ENCODE results near the gene NDUFAB1. TPM values are rescaled to one million over a fixed set of nuclear protein-coding genes. Genes with fewer than 3 reads are reported as not detected.
A peak's percentile ranks its signal among the peaks of the same experiment; 100 is the strongest.

Gene NDUFAB1
- total and polyA plus RNA-seq, 2 of the 13 experiments (the other 11 are each of a cell fraction or from before 2014, with no cell fraction given) = 221 to 601 TPM

DNA sequence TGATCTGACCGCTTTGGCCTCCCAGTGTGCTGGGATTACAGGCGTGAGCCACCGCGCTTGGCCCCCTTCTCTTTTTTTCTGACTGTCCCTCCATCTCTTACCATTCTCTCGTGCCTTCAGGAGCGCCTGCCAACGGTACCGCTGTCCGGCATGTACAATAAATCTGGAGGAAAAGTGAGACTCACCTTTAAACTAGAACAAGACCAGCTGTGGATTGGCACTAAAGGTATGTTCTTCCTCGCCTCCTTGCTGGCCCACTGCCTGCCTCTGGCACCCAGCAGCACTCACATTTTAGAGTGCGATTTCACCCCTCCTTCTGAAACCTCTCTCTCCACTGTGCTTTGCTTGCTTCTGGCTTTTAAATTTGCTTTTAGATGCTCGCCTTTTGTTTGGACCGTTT lies 33.6 kb downstream of the NDUFAB1 start:
- intact Hi-C loops (cut with micrococcal nuclease; ENCODE audit: unreplicated experiment) = no loop called here
- H3K36me3 ChIP-seq (replicated peaks in 1 of 2; ENCODE audit: control insufficient read depth in 1 of 2, insufficient read depth in 2 of 2, low read length in 2 of 2) = peaks cover 50 to 84% of the 10 kb centered on the region in 2 experiments

More for the DNA sequence above, 33.6 kb downstream of the NDUFAB1 start:
- Histone ChIP-seq H3K9me3 (ENCODE audit: low read length) (no peaks in the 10 kb centered on the region), H3K27me3 (ENCODE audit: control insufficient read depth in 1 of 2, insufficient read depth in 2 of 2, low read length in 2 of 2) (peaks cover 0 to 3% of the 10 kb centered on the region in 2 experiments; a peak in 1 of 5 replicates), H3K4me2 (ENCODE audit: low read depth, low read length) (no peak overlapping the region), H4K20me1 (ENCODE audit: insufficient read depth, low read length) (peaks cover 14% of the 10 kb centered on the region; the same call in 1 of the 2 replicates), H3K4me3 (replicated peaks in 1 of 3; ENCODE audit: insufficient read depth in 1 of 3, low read depth in 2 of 3, low read length in 3 of 3) (no peak overlapping the region), H3K79me2 (ENCODE audit: insufficient read depth, low read length) (peaks cover 41% of the 10 kb centered on the region), H3K9ac (ENCODE audit: insufficient read depth, low read depth, low read length) (no peak overlapping the region), H3K27ac (ENCODE audit: extremely low read length, insufficient read depth, low read length) (no peak overlapping the region), H2AFZ (ENCODE audit: low read length) (no peak overlapping the region), H3K4me1 (ENCODE audit: insufficient read depth, low read length) (peaks cover 26% of the 10 kb centered on the region)
- no peak for ATAC-seq
- BruUV-seq (replicated peaks) = no TSS peak
- in situ Hi-C loops (cut with HindIII; ENCODE audit: extremely low pct_ligation_motif_present, low pct_unique_long_range_greater_than_20kb) = no loop called here
- no peak for DNase-seq (ENCODE audit: low spot score)
- 97% methylated on average over 13 of the region's 13 CpGs for WGBS (ENCODE audit: low lambda C conversion rate)
- TF ChIP-seq RBFOX2 (IDR thresholded peaks at IDR 0.05; ENCODE audit: low read depth, low read length) (peak; percentile 26), ZNF333 (CRISPR knock-in tag; IDR thresholded peaks at IDR 0.05; ENCODE audit: borderline replicate concordance) (no peak), ZNF672 (CRISPR knock-in tag; IDR thresholded peaks at IDR 0.05) (no peak), JUND (CRISPR knock-in tag; IDR thresholded peaks at IDR 0.05) (no peak), REXO4 (CRISPR knock-in tag; IDR thresholded peaks at IDR 0.05; ENCODE audit: borderline replicate concordance) (no peak), POLR2AphosphoS2 (IDR thresholded peaks at IDR 0.05; ENCODE audit: low read depth, low read length) (0 out of 2 replicates have a peak, but pooled peaks have one; percentile 35)
- TF ChIP-seq, protein P1, sequence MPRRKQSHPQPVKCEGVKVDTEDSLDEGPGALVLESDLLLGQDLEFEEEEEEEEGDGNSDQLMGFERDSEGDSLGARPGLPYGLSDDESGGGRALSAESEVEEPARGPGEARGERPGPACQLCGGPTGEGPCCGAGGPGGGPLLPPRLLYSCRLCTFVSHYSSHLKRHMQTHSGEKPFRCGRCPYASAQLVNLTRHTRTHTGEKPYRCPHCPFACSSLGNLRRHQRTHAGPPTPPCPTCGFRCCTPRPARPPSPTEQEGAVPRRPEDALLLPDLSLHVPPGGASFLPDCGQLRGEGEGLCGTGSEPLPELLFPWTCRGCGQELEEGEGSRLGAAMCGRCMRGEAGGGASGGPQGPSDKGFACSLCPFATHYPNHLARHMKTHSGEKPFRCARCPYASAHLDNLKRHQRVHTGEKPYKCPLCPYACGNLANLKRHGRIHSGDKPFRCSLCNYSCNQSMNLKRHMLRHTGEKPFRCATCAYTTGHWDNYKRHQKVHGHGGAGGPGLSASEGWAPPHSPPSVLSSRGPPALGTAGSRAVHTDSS (CRISPR knock-in tag; conservative IDR thresholded peaks at IDR 0.05) = no peak
- TF ChIP-seq, protein P2, sequence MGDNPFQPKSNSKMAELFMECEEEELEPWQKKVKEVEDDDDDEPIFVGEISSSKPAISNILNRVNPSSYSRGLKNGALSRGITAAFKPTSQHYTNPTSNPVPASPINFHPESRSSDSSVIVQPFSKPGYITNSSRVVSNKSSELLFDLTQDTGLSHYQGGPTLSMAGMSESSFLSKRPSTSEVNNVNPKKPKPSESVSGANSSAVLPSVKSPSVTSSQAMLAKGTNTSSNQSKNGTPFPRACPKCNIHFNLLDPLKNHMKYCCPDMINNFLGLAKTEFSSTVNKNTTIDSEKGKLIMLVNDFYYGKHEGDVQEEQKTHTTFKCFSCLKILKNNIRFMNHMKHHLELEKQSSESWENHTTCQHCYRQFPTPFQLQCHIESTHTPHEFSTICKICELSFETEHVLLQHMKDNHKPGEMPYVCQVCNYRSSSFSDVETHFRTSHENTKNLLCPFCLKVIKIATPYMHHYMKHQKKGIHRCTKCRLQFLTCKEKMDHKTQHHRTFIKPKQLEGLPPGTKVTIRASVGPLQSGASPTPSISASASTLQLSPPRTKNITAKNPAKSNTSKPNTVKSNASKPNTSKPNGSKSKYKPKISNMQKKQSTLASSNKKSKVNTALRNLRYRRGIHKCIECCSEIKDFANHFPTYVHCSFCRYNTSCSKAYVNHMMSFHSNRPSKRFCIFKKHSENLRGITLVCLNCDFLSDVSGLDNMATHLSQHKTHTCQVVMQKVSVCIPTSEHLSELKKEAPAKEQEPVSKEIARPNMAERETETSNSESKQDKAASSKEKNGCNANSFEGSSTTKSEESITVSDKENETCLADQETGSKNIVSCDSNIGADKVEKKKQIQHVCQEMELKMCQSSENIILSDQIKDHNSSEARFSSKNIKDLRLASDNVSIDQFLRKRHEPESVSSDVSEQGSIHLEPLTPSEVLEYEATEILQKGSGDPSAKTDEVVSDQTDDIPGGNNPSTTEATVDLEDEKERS (CRISPR knock-in tag; IDR thresholded peaks at IDR 0.05) = no peak
- no peak for FAIRE-seq
- POLR2A ChIA-PET = no interaction called here
- CTCF ChIA-PET (ENCODE audit: low intra/inter-chr PET ratio, low total read pairs) = no interaction called here

Measured in HepG2 (cell line).